GM20431 (cell line): Measurements from ENCODE around the gene RPUSD3.
"Not testable (repeated sequence)": the region's sequence is repeated elsewhere in the genome, so short reads cannot be mapped to it uniquely, and the experiment has no call there.

Experiments
- in situ Hi-C: fragments of 300-500 bp; cut with MseI, MboI; formaldehyde crosslinking; loops from one replicate; pipeline ENCODE4 v1.15.0; 2020; ENCODE audit warnings: low sequenced_read_pairs; ENCODE audit not compliant: unreplicated experiment

Gene RPUSD3

DNA sequence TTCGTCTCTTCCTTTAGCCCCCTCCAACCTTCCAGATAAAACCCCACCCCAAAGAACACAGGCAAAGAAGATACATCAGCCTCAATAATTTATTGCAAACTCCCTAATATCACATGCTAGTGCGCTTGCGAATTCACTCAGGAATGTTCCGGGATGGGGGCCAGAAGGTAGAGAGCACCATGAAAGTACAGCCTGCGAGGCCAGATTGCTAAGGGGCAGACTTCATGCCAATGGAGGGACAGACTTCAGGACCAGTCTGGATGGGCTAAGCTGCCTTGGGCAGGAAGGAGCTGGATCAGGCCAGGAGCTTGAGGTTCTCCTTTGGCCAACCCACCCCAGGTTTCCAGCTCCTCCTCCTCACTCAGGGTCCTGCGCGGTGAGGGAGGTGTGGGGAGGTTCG lies 22.8 kb upstream of the RPUSD3 start:
- in situ Hi-C loops, result no loop called here

DNA sequence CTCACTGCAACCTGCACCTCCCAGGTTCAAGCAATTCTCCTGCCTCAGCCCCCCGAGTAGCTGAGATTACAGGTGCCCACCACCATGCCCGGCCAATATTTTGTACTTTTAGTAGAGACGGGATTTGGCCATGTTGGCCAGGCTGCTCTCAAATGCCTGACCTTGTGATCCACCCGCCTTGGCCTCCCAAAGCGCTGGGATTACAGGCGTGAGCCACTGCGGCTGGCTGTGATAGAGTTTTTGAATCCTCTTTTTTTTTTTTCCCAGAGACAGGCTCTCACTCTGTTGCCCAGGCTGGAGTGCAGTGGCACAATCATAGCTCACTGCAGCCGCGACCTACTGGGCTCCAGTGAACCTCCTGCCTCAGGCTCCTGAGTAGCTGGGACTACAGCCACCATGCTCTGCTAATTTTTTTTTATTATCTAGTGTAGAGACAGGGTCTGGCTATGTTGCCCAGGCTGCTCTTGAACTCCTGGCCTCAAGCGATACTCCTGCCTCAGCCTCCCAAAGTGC lies 21.4 kb upstream of the RPUSD3 start:
- in situ Hi-C loops, result not testable (repeated sequence)

DNA sequence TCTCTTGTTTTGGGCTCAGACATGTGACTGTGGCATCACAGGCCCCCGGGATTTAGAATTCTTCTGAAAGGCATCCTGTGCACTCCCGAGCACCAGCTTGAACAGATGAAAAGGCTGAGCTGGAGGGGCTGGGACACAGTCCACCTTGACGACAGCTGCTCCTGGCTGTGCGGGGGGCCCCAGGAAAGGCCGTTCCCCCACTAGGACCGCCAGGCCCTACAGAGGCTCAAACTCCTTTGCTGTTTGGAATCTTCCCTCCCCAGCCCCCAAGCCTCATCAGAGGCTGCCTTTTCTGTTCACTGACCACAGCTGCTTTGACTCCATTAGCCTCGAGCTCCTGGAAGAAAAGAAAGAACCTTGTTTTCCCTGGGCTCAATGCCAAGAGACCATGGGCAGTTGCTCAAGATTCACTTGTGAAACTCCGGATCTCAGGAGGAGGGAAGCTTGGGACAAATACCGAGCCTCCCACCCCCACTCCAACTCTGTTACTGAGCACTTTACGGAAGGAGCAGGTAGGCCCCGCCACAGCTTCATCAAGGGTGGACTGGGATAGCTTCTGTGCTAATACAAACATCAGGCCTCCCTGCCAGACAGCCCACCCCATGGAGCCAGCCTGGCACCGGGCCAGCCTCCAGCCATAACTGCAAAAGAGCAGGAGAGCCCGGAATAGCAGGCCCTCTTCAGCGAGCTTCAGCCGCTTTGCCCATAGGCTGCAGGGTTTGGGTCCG lies 20.6 kb upstream of the RPUSD3 start:
- in situ Hi-C loops, result no loop called here

DNA sequence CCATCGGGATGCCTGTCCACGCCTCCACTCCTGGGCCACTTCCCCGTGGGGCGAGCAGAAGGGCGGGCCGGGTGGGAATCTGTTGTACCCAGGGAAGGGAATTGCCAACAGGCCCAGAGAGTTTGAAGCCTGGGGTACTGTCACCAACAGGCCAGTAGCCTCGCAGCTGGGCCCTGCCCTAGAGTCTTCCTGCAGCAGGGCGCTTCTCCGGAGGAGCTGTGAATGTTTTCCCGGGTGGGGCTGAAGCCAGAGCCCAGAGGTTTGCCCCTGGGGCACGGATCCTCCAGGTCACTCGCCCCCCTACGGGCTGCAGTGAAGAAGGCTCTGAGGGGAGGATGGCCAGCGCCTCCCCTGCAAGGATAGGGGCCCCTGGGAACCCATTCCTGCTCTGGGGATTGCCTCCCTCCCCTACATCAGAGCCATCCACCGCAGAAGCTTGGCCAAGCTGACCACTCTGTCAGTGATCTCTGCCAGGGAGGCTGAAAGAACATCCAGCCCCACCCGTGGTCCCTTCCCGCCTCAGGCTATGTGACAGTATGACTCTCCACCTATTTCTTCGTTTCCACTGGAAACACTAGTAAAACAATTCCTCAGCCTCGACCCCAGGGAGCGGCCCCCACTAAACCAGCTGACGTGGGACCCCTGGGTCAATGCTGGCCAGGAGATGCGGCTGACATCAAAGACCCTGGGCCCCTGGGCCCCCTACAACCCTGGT lies 19.4 kb upstream of the RPUSD3 start:
- in situ Hi-C loops, result no loop called here

DNA sequence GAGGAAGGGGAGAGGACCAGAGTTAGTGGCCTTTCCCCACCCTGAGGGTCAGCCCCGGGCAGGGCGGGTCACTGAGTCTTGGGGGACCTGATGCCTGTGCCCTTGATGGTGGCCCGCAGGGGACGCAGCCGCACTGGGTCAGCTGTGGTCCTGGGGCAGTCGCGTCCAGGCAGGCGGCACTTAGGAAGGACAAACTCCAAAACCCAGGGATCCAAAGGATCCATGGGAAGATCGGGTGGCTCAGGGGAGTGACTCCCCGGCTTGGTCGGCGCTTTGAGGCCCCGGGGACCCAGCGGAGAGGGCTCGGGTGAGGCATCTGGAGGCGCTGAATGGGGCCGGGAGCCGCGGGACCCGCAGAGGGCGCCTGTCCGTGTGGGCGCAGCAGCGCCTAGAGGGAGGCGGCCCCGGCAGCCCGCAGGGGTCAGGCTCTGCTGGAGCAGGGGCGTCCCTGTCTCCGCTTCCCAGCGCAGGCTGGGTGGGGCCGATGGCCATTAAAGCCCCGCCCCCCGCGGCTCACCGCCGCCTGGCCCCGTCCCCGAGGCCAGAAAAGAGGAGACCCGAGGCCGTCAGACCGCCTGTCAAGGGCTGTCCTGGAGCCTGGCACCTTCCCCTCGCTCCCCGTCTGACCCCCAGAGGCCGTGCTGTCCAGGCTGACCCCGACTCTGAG lies 18.7 kb upstream of the RPUSD3 start:
- in situ Hi-C loops, result no loop called here

DNA sequence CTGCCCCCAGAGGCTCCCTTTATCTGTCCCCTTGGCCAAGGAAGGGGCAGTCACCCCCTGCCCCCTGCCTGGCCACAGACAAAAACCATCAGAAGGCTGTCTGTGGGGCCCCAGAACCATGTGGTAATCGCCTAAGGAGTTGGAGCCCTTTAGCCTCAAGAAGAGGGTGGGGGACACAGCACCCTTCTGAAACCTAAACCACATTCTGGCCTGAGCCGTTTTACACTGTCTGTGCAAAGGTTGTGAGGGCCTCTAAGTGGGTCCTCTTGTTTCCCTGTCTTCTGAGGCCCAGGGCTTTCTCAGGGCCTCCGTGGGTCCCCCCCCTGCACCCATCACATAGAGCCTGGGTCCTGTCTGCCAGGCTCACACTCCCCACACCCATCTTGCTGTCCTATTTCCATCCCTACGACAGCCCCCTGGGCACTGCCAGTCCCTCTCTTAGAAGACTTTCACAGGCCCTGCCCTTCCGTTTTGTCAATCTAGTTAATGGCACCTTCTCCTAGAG lies 17.9 kb upstream of the RPUSD3 start:
- in situ Hi-C loops, result no loop called here

DNA sequence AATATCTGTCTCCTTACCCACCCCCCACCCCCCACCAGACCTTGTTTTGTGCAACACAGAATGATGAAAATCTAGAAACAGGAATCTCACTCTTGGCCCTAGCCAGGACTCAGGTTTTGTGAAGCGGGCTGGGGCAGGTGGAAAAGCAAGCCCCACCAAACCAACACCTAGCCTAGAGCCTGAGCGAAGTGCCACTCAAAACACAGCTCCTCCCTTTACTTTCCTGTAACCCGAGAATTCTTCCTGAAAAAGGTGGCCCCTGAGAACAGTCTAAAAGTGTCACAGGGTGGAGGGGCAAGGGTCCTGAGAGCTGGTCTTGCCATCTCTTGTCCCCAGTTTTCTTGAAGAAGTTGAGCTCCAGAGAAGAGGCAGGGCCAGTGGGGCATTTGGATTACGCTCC lies 17.4 kb upstream of the RPUSD3 start:
- in situ Hi-C loops, result no loop called here

DNA sequence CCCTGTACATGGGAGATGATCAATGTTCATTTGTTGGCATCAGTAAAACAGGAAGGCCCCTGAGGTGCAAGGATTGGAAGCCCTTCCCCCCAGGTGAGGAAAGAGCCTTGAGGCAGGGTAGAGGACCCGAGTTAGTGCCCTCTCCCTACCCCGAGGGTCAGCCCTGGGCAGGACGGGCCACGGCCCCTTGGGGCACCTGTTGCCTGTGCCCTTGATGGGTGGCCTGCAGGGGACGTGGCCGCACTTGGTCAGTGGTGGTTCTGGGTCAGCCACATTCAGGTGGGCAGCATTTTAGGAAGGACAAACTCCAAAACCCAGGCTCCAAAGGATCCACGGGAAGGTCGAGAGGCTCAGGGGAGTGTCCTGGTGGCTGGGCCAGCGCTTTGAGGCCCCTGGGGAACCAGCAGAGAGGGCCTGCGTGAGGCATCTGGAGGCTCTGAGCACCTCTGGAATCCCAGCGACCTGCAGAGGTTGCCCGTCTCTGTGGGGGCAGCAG lies 15.8 kb upstream of the RPUSD3 start:
- in situ Hi-C loops, result no loop called here

DNA sequence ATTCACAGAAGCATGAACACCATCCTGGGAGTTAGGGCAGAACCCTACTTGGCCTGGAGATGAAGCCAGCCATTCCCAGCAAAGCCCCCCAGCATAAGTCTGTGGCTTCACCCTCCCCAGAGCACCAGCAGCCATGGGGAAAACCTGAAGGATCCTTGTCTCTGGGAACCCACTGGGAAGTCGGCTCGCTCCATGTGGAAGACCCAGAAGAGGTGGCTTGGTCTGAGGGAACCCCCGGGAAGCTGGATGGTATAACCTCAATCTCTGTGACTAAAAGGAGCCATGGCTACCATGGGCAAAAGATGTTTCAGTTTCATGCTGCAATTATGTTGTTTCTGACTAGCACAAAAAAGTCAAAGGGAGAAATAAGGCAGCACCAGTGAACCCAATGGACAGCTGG lies 11.8 kb upstream of the RPUSD3 start:
- in situ Hi-C loops, result no loop called here

DNA sequence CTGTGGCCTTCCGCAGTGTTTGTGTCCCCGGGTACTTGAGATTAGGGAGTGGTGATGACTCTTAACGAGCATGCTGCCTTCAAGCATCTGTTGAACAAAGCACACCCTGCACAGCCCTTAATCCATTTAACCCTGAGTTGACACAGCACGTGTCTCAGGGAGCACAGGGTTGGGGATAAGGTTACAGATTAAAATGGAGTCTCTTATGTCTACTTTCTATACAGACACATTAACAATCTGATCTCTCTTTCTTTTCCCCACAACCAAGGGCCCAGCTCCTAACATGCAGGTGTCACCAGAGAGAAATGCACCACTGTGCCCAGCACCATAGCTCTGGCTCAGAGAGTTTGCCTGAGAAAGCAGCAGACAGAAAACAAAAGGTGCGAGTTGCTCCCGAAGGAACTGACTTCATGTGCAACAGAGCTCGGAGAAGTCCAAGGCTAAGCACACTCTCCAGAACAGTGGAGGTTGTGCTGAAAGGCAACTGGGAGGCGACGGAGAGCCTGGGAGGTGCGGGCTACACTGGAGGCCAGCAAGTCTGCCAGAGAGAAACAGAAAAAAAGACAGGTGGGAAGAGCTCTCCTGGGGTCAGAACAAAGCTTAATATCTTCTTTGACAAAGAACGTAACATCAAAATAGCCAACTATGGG lies 10.6 kb upstream of the RPUSD3 start:
- in situ Hi-C loops, result not testable (repeated sequence)

DNA sequence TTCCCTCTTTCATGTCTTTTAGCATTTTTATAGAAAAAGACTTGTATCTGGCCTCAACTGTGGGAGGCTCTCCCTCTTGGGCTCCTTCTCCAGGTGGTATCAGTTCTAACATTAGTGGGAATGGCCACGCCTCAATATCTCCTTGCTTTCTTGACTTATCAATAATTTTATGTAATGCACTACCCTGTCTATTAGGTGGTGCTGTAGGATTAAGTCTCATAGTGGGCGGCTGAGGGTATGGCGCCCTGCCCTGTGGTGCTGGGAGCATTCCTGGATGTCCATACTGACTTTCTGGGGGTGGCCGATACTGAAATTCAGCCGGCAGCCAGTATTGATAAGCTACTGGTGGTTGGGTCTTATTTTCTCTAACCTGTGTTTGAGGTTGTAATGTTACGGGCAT lies 8.7 kb upstream of the RPUSD3 start:
- in situ Hi-C loops, result no loop called here

DNA sequence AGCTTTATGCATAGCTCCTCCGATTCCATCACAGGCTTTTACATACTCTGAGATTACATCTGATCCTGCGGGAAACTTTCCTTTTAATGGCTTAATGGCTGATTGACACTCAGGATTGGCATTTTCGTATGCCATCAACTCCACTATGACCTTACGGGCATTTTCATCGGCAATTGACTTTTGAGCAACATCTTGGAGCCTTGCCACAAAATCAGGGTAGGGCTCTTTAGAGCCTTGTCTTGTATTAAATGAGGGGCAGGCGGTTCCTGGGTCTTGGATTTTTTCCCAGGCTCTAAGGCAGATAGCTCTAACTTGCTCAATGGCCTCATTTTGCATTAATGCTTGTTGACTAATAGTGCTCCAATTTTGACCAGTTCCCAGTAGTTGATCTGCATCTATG lies 8.1 kb upstream of the RPUSD3 start:
- in situ Hi-C loops, result not testable (repeated sequence)

DNA sequence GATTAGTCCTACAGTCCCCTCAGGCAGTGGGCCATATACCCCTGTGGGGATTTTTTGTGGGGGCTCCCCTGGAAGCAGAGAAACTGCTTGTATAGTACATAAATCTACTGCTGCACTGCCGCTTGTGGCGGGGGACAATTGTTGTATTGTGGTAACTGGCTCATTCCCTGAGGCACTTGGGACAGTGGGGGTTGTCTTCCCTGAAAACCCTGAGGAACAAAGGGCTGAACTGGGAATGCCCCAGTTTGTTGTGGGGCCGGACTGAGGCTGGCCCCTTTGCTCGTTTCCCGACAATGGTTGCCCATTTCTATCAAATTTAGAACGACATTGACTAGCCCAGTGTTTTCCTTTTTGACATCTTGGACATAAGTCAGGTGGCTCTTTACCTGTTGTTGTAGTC lies 7.6 kb upstream of the RPUSD3 start:
- in situ Hi-C loops, result not testable (repeated sequence)

DNA sequence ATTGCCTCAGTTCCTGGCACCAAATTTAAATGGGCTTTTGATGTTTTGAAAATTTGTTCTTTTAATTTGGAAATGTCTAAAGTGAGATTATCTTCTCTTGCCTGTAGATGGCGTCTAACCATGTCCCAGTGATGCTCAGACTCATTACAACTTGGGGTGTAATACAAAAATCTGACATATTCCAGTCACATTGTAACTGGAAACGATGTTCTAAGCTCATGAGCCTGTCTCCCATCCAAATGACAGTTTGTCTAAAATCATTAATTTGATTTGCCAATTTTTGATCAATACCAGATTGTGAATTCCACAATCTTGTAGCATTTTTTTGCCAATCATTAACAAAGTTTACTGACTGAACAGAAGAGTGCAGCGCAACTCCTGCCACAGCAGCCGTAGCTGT lies 5.1 kb upstream of the RPUSD3 start:
- in situ Hi-C loops, result not testable (repeated sequence)

DNA sequence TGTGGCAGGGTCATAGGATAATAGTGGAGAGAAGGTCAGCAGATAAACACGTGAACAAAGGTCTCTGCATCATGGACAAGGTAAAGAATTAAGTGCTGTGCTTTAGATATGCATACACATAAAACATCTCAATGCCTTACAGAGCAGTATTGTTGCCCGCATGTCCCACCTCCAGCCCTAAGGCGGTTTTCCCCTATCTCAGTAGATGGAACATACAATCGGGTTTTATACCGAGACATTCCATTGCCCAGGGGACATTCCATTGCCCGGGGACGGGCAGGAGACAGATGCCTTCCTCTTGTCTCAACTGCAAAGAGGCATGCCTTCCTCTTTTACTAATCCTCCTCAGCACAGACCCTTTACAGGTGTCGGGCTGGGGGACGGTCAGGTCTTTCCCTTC lies 4.1 kb upstream of the RPUSD3 start:
- in situ Hi-C loops, result not testable (repeated sequence)

DNA sequence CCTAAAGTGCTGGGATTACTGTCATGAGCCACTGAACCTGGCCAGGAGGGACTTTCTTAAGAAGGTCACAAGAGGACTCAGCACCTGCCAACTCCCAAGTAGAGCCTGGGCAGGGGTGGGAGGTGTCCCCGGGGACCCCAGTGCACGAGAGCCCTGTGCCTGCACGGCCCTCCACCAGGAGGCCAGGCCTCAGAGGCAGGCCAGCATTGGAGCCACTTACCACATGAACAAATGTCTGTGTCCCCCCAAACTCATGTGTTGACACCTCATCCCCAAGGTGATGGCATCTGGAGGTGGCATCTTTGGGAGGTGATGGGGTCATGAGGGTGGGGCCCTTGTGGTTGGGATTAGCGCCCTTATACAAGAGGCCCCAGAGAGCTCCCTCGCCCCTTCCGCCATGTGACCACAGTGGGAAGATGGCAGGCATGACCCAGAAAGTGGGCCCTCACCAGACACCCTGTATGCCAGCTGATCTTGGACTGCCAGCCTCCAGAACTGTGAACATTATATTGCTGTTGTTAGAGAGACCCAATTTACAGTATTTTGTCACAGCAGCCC lies 3.2 kb upstream of the RPUSD3 start:
- in situ Hi-C loops, result no loop called here

DNA sequence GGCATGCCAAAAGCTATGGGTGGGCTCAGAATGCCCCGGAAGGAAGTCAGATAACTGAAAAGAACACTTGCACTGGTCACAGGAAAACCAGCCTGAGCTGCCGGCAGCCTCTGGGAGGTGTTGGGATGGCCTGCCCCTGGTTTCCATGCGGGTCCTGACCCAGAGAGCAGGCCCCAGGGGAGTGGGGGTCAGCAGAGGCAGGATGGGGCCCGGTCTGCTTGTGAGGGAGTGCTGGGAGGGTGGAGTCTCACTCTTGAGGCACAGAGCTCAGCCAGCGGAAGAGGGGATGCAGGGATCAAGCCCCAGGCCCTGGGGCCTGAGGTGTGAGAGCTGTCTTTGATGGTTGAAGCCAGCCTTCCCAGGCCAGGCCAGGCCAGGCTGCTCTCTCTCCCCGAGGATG lies 2.4 kb upstream of the RPUSD3 start:
- in situ Hi-C loops, result no loop called here

DNA sequence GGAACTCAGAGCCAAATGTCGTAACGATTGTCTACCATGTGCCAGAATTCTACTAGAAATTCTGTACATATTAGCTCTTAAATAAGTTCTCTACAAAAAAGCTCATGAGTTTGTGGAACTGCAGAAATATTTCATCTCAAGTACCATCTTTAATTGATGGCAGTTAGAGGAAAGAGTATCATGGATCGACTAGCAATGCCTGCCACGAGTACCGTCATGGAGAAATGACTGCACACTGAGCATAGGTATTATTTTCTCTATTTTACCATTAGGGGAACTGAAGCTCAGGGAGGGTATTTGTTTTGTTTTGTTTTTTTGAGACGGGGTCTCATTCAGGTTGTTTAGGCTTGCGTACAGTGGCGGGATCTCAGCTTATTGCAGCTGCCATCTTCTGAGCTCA lies 2.8 kb downstream of the RPUSD3 start:
- in situ Hi-C loops, result no loop called here

DNA sequence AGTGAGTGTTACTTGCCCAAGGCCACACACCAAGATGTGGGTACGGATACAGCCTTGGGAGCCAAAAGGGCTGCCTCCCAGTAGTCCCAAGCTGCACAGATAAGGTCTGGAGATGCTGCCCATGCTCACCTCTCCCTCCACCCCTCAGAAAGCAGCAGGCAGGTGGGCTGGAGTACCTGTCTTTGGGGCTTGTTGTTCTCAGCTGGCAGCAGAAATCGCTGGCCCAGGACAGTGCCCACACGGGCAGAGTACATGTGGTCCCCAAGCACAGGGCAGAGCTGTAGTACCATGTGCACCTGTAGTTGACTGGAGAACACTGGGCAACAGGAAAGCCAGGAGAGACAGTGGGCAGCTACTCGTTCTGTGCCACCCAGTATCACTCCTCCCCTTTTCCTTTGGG lies 5.0 kb downstream of the RPUSD3 start:
- in situ Hi-C loops, result no loop called here
